ENCODE measurements around the gene FBXO22.
"Not testable (repeated sequence)": the region's sequence is repeated elsewhere in the genome, so short reads cannot be mapped to it uniquely, and the experiment has no call there.

The FBXO22 gene

DNA sequence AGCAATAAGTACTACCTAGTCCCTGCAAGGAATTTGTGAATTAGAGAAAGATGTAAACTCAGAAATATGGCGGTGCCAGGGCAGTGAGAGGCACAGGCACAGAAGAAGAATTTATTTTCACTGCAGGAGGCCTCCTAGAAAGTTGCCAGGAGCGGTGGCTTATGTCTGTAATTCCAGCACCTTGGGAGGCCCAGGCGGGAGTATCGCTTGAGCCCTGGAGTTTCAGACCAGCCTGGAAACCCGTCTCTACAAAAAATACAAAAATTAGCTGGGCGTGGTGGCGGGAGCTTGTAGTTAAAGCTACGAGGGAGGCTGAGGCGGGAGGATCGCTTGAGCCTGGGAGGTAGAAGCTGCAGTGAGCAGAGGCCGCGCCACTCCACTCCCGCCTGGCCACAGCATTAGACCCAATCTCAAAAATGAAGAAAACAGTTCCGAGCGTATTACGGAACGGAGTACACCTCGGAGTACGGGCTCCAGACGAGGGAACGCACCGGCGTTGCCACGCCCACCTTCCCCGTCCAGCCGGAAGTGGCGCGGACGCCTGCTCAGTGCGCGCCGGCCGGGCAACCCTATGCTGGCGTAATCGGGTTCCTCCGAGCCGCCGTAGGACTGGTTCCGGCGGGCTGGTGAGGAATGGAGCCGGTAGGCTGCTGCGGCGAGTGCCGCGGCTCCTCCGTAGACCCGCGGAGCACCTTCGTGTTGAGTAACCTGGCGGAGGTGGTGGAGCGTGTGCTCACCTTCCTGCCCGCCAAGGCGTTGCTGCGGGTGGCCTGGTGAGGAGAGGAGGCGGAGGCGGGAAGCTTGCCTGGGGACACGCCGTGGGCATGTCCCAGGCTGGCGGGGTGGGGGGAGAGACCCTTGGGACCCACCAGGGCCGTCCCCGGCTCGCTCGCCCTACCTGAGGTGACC is at the start of gene FBXO22:
Gene FBXO22, plus strand, starts transcription at position 548 of the 909 bp plus-strand sequence. Its CDS starts 86 bp downstream, at position 634.
- peak; percentile 75 to 85 (median 82) for DNase-seq

DNA sequence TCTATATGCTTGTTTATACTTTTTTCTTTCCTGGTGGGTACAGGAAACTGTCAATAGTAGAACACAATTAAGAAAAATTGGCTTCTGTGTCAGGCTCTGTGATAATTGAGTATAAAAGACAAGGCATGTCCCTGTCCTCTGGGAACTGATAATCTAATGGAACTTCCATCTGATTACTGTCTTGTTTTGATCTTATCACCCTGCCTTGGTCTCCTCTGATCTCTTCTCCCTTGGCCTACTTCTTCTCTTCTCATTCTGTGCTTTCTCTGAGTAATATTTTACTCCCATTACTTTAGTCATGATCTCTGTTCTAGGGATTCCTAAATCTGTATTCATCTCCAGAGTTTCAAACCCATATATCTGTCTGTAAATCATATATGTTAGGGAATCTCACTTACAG is 45.8 kb upstream of the FBXO22 start:
- DNase-seq, result no peak

DNA sequence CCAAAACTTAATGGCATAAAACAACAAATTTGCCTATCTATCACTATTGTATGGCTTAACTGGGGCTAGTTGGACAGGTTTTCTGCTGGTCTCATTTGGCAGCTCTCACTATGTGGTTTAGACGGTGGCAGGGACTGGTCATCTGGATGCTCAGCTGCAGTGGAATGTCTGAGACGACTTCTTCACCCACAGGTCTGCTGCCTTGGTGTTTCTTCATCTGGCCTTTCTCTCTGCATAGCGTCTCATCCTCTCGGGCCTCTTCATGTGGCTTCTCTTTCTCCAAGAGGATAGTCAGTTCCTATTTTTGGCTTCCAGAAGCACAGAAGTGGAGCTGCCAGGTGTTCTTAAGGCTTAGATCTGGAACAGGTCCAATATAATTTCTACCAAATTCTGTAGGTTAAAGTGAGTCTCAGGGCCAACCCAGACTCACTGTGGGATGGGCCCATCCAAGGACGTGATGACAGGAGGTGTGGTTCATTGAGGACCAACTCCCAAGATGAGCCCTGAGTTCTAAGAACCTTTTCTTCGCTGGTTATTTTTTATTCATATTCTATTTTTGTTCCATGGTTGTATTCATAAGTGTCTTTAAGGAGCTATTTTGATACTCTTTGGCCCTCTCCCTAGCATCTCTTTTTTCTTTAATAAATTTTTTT is 41.8 kb upstream of the FBXO22 start:
- no peak for DNase-seq

DNA sequence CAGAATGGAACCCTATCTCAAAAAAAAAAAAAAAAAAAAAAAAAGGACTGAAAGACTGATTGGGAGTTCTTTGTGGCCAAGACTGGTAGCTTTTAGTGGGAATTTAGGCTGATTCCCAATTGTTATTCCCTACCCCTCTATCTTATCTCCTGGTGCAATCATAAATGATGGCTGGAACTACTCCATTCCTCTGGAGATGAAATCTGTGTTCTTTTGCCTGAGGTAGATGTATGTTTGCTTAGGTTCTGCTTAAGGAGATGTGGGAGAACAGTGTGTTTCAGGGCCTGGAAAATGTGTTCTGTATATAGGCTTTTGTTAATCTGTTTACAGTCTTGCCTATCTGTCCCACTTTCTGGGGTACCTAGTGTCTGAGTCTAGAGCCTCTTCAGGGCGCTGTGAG is 40.9 kb upstream of the FBXO22 start:
- DNase-seq, result no peak

GRCh38 chr15:75864213-75865059 is 39.2 kb upstream of the FBXO22 start:
- DNase-seq, result no peak

DNA sequence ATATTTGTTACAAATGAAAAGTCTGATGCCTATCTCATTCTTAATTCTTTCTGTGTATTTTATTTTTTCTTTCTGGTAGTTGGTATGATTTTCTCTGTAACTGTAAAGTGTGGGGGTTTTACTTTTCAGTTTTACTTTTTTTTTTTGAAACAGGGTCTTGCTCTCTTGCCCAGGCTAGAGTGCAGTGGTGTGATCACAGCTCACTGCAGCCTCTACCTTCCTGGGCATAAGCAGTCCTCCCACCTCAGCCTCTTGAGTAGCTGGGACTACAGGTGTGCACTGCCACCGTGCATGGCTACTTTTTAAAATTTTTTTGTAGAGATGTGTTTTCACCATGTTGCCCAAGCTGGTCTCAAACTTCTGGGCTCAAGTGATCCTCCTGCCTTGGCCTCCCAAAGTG is 37.6 kb upstream of the FBXO22 start:
- not testable (repeated sequence) for DNase-seq

DNA sequence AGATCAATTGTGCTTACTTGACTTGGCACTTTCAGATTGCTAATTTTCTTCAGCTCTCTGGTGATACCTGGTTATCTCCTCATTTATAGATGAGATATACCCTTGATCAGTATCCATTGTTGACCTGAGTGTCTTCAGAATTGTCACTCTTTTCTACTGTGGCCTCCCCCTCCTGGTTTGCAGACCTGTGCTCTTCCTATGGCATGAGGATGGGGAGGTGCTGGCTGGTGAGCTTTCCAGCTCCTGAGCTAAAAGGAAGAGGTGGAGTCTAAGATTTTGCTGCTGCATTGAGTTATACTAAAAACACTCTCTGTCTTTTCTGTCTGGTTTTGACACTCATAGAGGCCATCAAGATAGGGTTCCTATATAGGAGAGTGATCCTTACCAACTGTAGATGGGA is 36.8 kb upstream of the FBXO22 start:
- DNase-seq, result no peak

GRCh38 chr15:75867449-75867848 is 36.2 kb upstream of the FBXO22 start:
- DNase-seq, result no peak

GRCh38 chr15:75868019-75868418 is 35.7 kb upstream of the FBXO22 start:
- no peak for DNase-seq

DNA sequence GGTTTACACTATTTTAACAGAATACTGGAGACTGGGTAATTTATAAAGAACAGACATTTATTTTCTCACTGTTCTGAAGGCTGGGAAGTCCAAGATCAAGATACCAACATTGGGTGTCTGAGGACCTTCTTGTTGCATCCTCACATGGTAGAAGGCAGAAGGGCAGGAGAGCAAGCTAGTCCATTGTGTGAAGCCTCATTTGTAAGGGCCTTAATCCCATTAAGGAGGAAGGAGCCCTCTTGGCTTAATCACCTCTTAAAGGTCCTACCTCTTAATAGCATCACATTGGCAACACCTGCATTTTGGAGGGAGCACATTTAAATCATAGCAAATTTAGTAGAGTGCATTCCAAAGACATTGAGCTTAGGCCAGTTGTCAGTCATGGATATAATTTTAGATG is 34.2 kb upstream of the FBXO22 start:
- DNase-seq, result no peak

DNA sequence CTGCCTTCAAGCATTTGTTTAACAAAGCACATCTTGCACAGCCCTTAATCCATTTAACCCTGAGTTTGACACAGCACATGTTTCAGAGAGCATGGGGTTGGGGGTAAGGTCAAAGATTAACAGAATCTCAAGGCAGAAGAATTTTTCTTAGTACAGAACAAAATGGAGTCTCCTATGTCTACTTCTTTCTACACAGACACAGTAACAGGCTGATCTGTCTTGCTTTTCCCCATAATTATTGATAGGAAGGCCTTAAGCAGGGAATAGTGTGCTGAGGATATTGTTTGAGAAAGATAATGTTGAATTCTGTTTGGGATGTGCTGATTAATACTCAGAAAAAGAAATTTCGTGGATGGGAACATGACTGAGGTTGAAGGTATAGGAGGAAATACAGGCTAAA is 32.1 kb upstream of the FBXO22 start:
- not testable (repeated sequence) for DNase-seq

- DNase-seq, result no peak
These were observed 31.2 kb upstream of the FBXO22 start for GRCh38 chr15:75872403-75872990.

- DNase-seq, result no peak
These were observed 19.6 kb upstream of the FBXO22 start for GRCh38 chr15:75884041-75884440.

GRCh38 chr15:75887178-75887577 is 16.5 kb upstream of the FBXO22 start:
- no peak for DNase-seq

GRCh38 chr15:75891895-75892294 is 11.8 kb upstream of the FBXO22 start:
- no peak for DNase-seq

GRCh38 chr15:75895731-75896130 is 7.9 kb upstream of the FBXO22 start:
- no peak for DNase-seq

GRCh38 chr15:75900577-75900976 is 3.1 kb upstream of the FBXO22 start:
- DNase-seq, result no peak

- no peak for DNase-seq
These were observed 1.5 kb upstream of the FBXO22 start for GRCh38 chr15:75902129-75902557.

DNA sequence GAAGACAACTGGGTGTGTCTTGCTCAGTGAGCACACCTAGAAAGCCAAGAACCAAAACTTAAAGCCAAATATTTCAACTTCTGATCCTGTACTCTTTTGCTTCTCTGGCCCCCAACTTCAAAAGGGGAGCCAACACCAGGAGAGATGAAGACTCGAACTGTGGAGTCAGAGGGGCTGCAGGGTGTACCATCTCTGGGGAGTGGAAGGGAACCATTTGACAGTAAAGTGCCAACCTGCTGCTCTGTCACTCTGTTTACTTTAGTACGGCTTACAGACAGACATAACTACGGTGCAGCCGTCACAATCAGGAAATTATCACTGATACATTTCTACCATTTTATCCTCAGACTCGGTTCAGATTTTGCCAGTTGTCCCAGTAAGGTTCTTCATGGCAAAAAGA is 1.6 kb downstream of the FBXO22 start:
- no peak for DNase-seq

DNA sequence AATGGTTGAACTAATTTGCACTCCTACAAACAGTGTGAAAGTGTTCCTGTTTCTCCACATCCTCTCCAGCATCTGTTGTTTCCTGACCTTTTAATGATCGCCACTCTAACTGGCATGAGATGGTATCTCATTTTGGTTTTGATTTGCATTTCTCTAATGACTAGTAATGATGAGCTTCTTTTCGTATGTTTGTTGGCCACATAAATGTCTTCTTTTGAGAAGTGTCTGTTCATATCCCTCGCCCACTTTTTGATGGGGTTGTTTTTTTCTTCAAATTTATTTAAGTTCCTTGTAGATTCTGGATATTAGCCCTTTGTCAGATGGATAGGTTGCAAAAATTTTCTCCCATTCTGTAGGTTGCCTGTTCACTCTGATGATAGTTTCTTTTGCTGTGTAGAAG is 6.7 kb downstream of the FBXO22 start:
- not testable (repeated sequence) for DNase-seq

DNA sequence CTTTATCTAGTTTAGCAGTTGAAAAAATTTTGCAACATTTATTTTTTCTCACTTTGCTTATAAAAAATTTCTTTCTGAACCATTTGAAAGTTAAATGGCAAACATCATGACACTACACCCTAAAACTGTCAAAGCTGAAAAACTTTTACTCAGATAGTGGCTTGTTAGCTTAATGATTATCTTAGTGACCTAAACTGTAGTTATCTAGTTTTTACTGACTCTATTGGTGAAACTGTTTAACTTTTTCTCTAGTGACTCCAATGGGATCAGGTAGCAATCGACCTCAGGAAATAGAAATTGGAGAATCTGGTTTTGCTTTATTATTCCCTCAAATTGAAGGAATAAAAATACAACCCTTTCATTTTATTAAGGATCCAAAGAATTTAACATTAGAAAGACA is 13.3 kb downstream of the FBXO22 start:
- no peak for DNase-seq

DNA sequence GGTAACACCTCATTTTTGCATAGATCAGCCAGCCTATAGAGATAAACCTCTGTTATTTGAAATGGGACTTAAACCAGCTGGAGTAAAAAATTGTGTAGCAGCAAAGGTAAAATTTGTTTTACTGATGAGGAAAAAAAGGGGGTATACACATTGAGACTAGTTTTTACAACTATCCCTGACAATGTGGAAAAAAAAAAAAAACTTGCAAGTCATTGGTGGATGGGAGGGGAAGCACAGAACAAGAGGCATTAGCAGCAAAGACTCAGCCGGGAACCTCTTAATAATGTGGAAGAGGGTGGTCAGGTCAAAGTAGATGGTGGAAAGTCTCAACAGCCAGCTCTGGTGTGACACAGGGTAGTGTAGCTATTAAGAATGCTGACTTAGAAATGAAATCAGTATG is 14.5 kb downstream of the FBXO22 start:
- no peak for DNase-seq

GRCh38 chr15:75920079-75920478 is 16.4 kb downstream of the FBXO22 start:
- no peak for DNase-seq
